Measurements from ENCODE around the gene SPDL1.

- no peak for TF ChIP-seq POLR2A (IDR thresholded peaks at IDR 0.05)
- TF ChIP-seq, protein P1, sequence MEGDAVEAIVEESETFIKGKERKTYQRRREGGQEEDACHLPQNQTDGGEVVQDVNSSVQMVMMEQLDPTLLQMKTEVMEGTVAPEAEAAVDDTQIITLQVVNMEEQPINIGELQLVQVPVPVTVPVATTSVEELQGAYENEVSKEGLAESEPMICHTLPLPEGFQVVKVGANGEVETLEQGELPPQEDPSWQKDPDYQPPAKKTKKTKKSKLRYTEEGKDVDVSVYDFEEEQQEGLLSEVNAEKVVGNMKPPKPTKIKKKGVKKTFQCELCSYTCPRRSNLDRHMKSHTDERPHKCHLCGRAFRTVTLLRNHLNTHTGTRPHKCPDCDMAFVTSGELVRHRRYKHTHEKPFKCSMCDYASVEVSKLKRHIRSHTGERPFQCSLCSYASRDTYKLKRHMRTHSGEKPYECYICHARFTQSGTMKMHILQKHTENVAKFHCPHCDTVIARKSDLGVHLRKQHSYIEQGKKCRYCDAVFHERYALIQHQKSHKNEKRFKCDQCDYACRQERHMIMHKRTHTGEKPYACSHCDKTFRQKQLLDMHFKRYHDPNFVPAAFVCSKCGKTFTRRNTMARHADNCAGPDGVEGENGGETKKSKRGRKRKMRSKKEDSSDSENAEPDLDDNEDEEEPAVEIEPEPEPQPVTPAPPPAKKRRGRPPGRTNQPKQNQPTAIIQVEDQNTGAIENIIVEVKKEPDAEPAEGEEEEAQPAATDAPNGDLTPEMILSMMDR (IDR thresholded peaks at IDR 0.05): no peak
Measured at GRCh38 chr5:169648725-169649310, 65.2 kb downstream of the SPDL1 start.

Data from ovary (tissue), 3 donors.